ENCODE results near the gene GPR139.

Gene GPR139

DNA sequence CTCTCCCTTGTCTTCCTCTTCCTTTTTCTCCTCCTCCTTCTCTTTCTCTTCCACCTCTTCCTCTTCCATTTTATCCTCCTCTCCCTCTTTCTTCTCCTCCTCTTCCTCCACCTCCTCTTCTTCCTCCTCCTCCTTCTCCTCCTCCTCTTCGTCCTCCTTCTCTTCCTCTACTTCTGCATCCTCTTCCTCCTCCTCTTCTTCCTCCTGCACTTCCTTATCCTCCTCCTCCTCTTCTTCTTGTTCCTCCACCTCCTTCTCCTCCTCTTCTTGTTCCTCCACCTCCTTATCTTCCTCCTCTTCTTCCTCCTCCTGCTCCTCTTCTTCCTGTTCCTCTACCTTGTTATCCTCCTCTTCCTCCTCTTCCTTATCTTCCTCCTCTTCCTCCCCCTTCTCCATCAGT, 28.8 kb upstream of the GPR139 start:
- TF ChIP-seq, protein P1, sequence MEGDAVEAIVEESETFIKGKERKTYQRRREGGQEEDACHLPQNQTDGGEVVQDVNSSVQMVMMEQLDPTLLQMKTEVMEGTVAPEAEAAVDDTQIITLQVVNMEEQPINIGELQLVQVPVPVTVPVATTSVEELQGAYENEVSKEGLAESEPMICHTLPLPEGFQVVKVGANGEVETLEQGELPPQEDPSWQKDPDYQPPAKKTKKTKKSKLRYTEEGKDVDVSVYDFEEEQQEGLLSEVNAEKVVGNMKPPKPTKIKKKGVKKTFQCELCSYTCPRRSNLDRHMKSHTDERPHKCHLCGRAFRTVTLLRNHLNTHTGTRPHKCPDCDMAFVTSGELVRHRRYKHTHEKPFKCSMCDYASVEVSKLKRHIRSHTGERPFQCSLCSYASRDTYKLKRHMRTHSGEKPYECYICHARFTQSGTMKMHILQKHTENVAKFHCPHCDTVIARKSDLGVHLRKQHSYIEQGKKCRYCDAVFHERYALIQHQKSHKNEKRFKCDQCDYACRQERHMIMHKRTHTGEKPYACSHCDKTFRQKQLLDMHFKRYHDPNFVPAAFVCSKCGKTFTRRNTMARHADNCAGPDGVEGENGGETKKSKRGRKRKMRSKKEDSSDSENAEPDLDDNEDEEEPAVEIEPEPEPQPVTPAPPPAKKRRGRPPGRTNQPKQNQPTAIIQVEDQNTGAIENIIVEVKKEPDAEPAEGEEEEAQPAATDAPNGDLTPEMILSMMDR (IDR thresholded peaks at IDR 0.05; ENCODE audit: control insufficient read depth, extremely low read depth, insufficient read depth), result no peak
- DNase-seq (ENCODE audit: low read depth), result no peak
- H3K4me3 ChIP-seq (ENCODE audit: low read depth, low read length), result no peak overlapping the region

DNA sequence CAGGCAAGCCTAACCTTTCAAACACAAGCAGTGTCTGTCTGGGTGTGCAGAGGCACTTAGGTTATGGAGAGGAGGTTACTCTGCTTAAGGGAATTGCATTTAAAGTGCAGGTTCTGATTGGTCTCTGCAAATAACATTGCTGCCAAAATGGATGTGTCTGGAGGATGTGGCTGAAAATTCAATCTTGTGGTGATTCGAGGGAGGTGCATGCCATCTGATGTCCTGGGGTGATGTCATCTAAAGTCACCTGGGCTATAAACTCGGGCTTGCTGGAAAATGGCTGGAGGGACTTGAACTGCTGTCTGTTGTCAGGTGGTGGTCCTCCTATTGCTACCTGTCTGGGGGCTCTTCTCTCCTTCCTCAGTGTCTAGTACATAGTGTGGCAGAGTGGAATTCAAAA, 28.3 kb upstream of the GPR139 start:
- DNase-seq (ENCODE audit: low read depth), result no peak
- no peak overlapping the region for H3K4me3 ChIP-seq (ENCODE audit: low read depth, low read length)
- TF ChIP-seq, protein P1 (IDR thresholded peaks at IDR 0.05; ENCODE audit: control insufficient read depth, extremely low read depth, insufficient read depth), result no peak

DNA sequence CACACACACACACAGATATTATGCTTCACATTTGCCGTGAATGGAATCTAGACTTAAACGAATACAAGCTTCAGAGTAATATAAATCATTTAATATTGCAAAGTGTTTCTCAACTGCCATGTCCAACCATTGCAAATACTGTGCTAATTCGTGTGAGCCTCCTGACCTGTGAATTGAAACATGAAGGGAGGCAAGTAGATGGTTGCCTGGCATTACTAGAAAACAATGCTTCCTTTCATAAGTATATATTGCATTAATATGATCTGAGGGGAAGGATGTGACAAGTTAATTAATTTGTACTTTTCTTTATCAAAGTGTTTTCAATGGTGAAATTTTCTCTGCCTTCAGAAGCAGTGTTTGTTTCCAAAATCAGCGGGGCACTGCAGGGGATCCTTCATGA, 25.7 kb upstream of the GPR139 start:
- DNase-seq (ENCODE audit: low read depth), result no peak
- TF ChIP-seq, protein P1 (IDR thresholded peaks at IDR 0.05; ENCODE audit: control insufficient read depth, extremely low read depth, insufficient read depth), result no peak
- no peak overlapping the region for H3K4me3 ChIP-seq (ENCODE audit: low read depth, low read length)

DNA sequence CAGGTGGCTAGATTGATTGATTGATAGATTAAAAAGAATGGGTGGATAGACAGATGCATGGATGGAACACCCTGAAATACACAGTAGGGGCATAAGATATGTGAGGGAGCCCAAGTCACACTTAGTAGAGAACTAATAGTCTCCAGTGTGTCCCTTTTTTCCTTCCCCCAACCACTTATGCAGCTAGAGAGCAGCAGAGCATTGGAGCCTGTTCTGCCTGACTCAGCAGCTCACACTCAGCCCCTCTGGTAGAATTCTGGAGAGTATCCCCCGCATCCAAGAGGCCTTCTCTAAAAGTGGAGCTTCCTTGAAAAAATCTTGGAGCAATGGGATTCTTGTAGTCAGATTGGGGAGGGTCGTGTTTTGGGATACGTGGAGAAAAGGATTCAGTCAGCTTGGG, 20.5 kb upstream of the GPR139 start:
- DNase-seq (ENCODE audit: low read depth), result no peak
- no peak overlapping the region for H3K4me3 ChIP-seq (ENCODE audit: low read depth, low read length)
- TF ChIP-seq, protein P1 (IDR thresholded peaks at IDR 0.05; ENCODE audit: control insufficient read depth, extremely low read depth, insufficient read depth), result no peak

DNA sequence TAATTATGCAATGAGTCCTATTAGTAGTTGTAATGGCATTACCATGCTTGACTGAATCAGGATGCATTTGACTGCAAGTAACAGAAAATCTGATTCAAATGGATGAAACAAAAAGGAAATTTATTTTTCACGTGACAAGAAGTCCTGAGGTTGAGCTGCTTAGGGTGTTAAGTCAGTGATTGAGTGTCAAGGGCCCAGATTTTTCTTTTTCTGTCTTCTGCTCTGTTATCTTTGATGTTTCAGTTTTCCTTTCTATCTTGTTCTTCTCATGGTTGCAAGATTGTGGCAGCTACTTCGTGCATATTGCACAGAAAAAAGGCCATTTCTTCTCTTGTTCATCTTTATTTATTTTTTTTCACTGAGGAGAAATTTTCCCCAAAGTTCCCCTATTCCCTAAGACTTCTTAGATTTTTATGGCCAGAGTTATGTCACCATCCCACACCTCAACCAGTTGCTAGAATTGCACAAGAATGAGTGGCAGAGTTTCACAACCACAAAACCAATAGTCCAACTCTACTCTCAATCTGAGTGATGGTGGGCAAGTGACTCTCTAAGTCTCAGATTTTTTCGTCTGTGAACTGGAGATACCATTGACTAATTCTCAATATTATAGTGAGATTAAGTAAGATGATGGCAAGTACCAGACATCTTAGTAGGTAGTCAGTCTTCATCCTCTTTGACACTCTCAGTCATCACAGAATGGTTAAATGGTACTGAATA, 15.7 kb upstream of the GPR139 start:
- DNase-seq (ENCODE audit: low read depth), result no peak
- no peak overlapping the region for H3K4me3 ChIP-seq (ENCODE audit: low read depth, low read length)
- TF ChIP-seq, protein P1 (IDR thresholded peaks at IDR 0.05; ENCODE audit: control insufficient read depth, extremely low read depth, insufficient read depth), result no peak

DNA sequence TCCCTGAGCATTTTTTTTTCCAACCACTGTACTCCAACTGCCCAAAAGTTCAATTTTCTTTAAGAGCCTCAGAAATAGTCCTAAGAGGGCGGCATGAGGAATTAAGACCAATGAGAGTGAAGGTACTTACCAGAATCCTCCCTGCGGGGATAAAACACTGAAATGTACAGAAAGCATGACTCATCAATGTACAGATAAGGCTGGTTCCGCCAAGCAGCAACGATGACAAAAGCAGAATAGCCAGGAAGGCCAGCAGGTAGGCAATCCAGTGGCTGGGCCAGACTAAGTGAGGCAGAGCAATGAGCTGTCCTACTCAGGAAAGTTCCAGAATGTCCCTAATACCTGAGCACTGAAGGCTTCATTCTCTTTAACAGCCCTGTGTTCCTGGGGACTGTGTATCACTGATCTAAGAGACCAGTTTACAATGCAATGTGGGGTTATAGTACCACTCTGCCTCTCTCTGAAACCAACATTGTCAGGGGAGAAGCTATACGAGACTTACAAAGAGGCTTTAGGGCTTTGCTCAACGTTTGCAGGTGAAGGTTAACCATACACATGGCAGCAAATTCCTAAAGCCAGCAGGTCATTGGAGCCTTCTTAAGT, 11.0 kb upstream of the GPR139 start:
- DNase-seq (ENCODE audit: low read depth), result no peak
- TF ChIP-seq, protein P1 (IDR thresholded peaks at IDR 0.05; ENCODE audit: control insufficient read depth, extremely low read depth, insufficient read depth), result no peak

DNA sequence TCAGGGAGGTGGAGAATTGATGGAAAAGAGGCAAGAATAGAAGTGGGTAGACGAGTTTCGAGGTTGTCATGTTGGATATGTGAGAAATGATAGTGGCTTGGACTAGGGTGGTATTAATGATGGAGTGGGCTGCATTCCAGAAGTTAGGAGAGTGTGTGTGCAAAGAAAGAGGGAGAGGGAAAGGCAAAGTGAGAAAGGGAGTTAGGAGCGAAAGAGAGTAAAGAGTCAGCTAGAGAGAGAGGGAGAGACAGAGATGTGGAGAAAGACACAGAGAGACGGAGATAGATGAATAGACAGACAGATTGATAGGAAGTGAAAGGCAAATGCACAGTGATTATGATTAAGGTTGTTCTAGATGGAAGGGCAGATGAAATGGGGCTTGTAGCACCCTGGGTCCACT, 5.4 kb upstream of the GPR139 start:
- H3K4me3 ChIP-seq (ENCODE audit: low read depth, low read length), result no peak overlapping the region

More for the DNA sequence above, 11.0 kb upstream of the GPR139 start:
- no peak overlapping the region for H3K4me3 ChIP-seq (ENCODE audit: low read depth, low read length)

More for the DNA sequence above, 5.4 kb upstream of the GPR139 start:
- TF ChIP-seq, protein P1 (IDR thresholded peaks at IDR 0.05; ENCODE audit: control insufficient read depth, extremely low read depth, insufficient read depth), result no peak
- no peak for DNase-seq (ENCODE audit: low read depth)

All from LNCaP clone FGC (cell line).